IMR-90 (cell line): ENCODE data around the gene KRT5. TPM values are rescaled to one million over a fixed set of nuclear protein-coding genes. Genes with fewer than 3 reads are reported as not detected.

Source experiments
- ATAC-seq: fragments of 200-7000 bp; cut with Tn5 transposase; 2 replicates; pipeline ENCODE4 v1.9.1; 2020; ENCODE audit warnings: low read depth, mild to moderate bottlenecking, moderate library complexity
- BruUV-seq: library from RNA; stranded (reverse); fragments of 400-500 nt; replicated peaks from 2 replicates; lab custom pipeline; 2021; lab: Mats Ljungman, UMichigan
- CTCF ChIA-PET: fragments of 300-600 bp; formaldehyde crosslinking; extraction: SDS; loops from one replicate; lab custom pipeline; 2021; ENCODE audit warnings: antibody characterized with exemption; lab: Yijun Ruan, JAX
- POLR2A ChIA-PET: fragments of 300-600 bp; sonication (Branson Sonifier 250); formaldehyde crosslinking; loops from one replicate; lab custom pipeline; 2022; ENCODE audit warnings: antibody characterized with exemption; ENCODE audit not compliant: unreplicated experiment; lab: Charles Lee
- DNase-seq: peaks from one replicate; pipeline ENCODE4 v3.0.0; 2013
- H2AFZ ChIP-seq: replicated peaks from 2 replicates; pipeline ENCODE3; 2013; ENCODE audit warnings: low read length, mild to moderate bottlenecking; ENCODE audit not compliant: poor library complexity
- H2AK5ac ChIP-seq: 2 replicates; pipeline ENCODE4 v1.6.1; 2013; ENCODE audit warnings: low read depth, low read length, inconsistent platforms
- H2AK9ac ChIP-seq: replicated peaks from 2 replicates; pipeline ENCODE3; 2013; ENCODE audit warnings: mild to moderate bottlenecking, low read depth, low read length, moderate library complexity; ENCODE audit not compliant: poor library complexity
- H2BK120ac ChIP-seq: 2 replicates; pipeline ENCODE4 v1.6.1; 2013; ENCODE audit warnings: low read depth, low read length, inconsistent platforms
- H2BK15ac ChIP-seq: 3 replicates; pipeline ENCODE4 v1.6.1; 2013; ENCODE audit warnings: low read depth, low read length, inconsistent platforms
- H2BK20ac ChIP-seq: 2 replicates; pipeline ENCODE4 v1.6.1; 2013; ENCODE audit warnings: low read depth, mild to moderate bottlenecking, inconsistent platforms, low read length, moderate library complexity
- H2BK5ac ChIP-seq: 2 replicates; pipeline ENCODE4 v1.6.1; 2013; ENCODE audit warnings: mild to moderate bottlenecking, low read depth, low read length, inconsistent platforms; ENCODE audit not compliant: poor library complexity, severe bottlenecking
- H3K14ac ChIP-seq: replicated peaks from 2 replicates; pipeline ENCODE4 v1.6.1; 2013; ENCODE audit warnings: low read depth, low read length, inconsistent platforms
- H3K18ac ChIP-seq: 2 replicates; pipeline ENCODE4 v1.6.1; 2013; ENCODE audit warnings: low read depth, low read length, control low read depth
- H3K23ac ChIP-seq: 2 replicates; pipeline ENCODE4 v1.6.1; 2013; ENCODE audit warnings: low read depth, low read length, inconsistent platforms
- H3K27ac ChIP-seq: 2 replicates; pipeline ENCODE4 v1.5.1; 2013; ENCODE audit warnings: mild to moderate bottlenecking, control low read depth, low read length; ENCODE audit not compliant: insufficient read depth
- H3K27me3 ChIP-seq: 2 replicates; pipeline ENCODE4 v1.6.1; 2013; ENCODE audit warnings: low read length; ENCODE audit not compliant: control insufficient read depth, insufficient read depth
- H3K36me3 ChIP-seq: 2 replicates; pipeline ENCODE4 v1.6.1; 2013; ENCODE audit warnings: low read length, mixed read lengths; ENCODE audit not compliant: control insufficient read depth, insufficient read depth
- H3K4ac ChIP-seq: 2 replicates; pipeline ENCODE4 v1.6.1; 2013; ENCODE audit warnings: low read depth, low read length, inconsistent platforms
- H3K4me1 ChIP-seq: 2 replicates; pipeline ENCODE4 v1.6.1; 2013; ENCODE audit warnings: low read length, mixed read lengths; ENCODE audit not compliant: control insufficient read depth, insufficient read depth
- H3K4me2 ChIP-seq: 2 replicates; pipeline ENCODE4 v1.6.1; 2013; ENCODE audit warnings: low read depth, mild to moderate bottlenecking, control low read depth, low read length, moderate library complexity
- H3K4me3 ChIP-seq: 2 replicates; pipeline ENCODE4 v1.5.1; 2013; ENCODE audit warnings: low read depth, mild to moderate bottlenecking, control low read depth, low read length, moderate library complexity; ENCODE audit not compliant: insufficient read depth
- H3K56ac ChIP-seq: 2 replicates; pipeline ENCODE4 v1.6.1; 2013; ENCODE audit warnings: low read length, inconsistent platforms; ENCODE audit not compliant: insufficient read depth; ENCODE audit errors: extremely low read depth
- H3K79me1 ChIP-seq, 2 experiments: 2 replicates each; pipeline ENCODE4 v1.6.1; 2013; ENCODE audit warnings: low read length in 2 of 2, inconsistent platforms in 1 of 2, low read depth in 1 of 2
- H3K9ac ChIP-seq: 2 replicates; pipeline ENCODE4 v1.6.1; 2013; ENCODE audit warnings: low read depth, low read length, control low read depth
- H3K9me1 ChIP-seq: 2 replicates; pipeline ENCODE4 v1.6.1; 2013; ENCODE audit warnings: low read length, inconsistent platforms; ENCODE audit not compliant: insufficient read depth
- H3K9me3 ChIP-seq: 2 replicates; pipeline ENCODE4 v1.6.1; 2013; ENCODE audit warnings: low read length; ENCODE audit not compliant: control insufficient read depth, insufficient read depth
- H4K20me1 ChIP-seq: 2 replicates; pipeline ENCODE4 v1.6.1; 2013; ENCODE audit warnings: low read length, inconsistent platforms; ENCODE audit not compliant: insufficient read depth
- H4K5ac ChIP-seq: 2 replicates; pipeline ENCODE4 v1.6.1; 2013; ENCODE audit warnings: mild to moderate bottlenecking, low read depth, low read length, control low read depth
- H4K8ac ChIP-seq, 2 experiments: 2 replicates each; pipeline ENCODE4 v1.6.1; 2013; ENCODE audit warnings: low read depth in 2 of 2, low read length in 2 of 2, control low read depth in 1 of 2, inconsistent platforms in 1 of 2
- H4K91ac ChIP-seq: 2 replicates; pipeline ENCODE4 v1.6.1; 2013; ENCODE audit warnings: low read depth, low read length, inconsistent platforms; ENCODE audit not compliant: insufficient read depth
- BHLHE40 ChIP-seq: fragments of 150-350 bp; IDR thresholded peaks from 2 replicates; pipeline ENCODE4 v1.6.1; 2016; ENCODE audit warnings: mild to moderate bottlenecking, low read depth, low read length
- CEBPB ChIP-seq: IDR thresholded peaks from 2 replicates; pipeline ENCODE4 v1.6.1; 2012; ENCODE audit warnings: low read depth, low read length, improper control_type of control experiment
- CHD1 ChIP-seq: IDR thresholded peaks from 2 replicates; pipeline ENCODE4 v1.6.1; 2012; ENCODE audit warnings: low read depth, low read length, improper control_type of control experiment
- CTCF ChIP-seq: conservative IDR thresholded peaks from 2 replicates; pipeline ENCODE4 v1.5.1; 2012; ENCODE audit warnings: mild to moderate bottlenecking, low read depth, low read length, improper control_type of control experiment
- ELK1 ChIP-seq: fragments of 150-350 bp; IDR thresholded peaks from 2 replicates; pipeline ENCODE4 v1.6.1; 2016; ENCODE audit warnings: low read depth, mild to moderate bottlenecking, low read length, moderate library complexity, borderline replicate concordance
- FOS ChIP-seq: fragments of 150-350 bp; IDR thresholded peaks from 2 replicates; pipeline ENCODE4 v1.6.1; 2016; ENCODE audit warnings: low read depth, low read length
- MAFK ChIP-seq: IDR thresholded peaks from 2 replicates; pipeline ENCODE4 v1.6.1; 2012; ENCODE audit warnings: low read depth, low read length, improper control_type of control experiment
- MAZ ChIP-seq: IDR thresholded peaks from 2 replicates; pipeline ENCODE4 v1.6.1; 2012; ENCODE audit warnings: low read depth, mild to moderate bottlenecking, low read length, improper control_type of control experiment, moderate library complexity, borderline replicate concordance
- MXI1 ChIP-seq: IDR thresholded peaks from 2 replicates; pipeline ENCODE4 v1.6.1; 2012; ENCODE audit warnings: low read depth, mild to moderate bottlenecking, low read length, moderate library complexity, borderline replicate concordance
- NFE2L2 ChIP-seq: fragments of 150-350 bp; IDR thresholded peaks from 2 replicates; pipeline ENCODE4 v1.6.1; 2016; ENCODE audit warnings: low read depth, mild to moderate bottlenecking, low read length
- POLR2A ChIP-seq: IDR thresholded peaks from 2 replicates; pipeline ENCODE4 v1.6.1; 2012; ENCODE audit warnings: mild to moderate bottlenecking, low read depth, low read length
- RAD21 ChIP-seq: IDR thresholded peaks from 2 replicates; pipeline ENCODE4 v1.6.1; 2012; ENCODE audit warnings: low read length, improper control_type of control experiment
- RCOR1 ChIP-seq: IDR thresholded peaks from 2 replicates; pipeline ENCODE4 v1.6.1; 2012; ENCODE audit warnings: mild to moderate bottlenecking, low read length, improper control_type of control experiment; ENCODE audit not compliant: insufficient replicate concordance
- RFX5 ChIP-seq: IDR thresholded peaks from 2 replicates; pipeline ENCODE4 v1.8.0; 2012; ENCODE audit warnings: low read depth, mild to moderate bottlenecking, low read length, moderate library complexity
- SMC3 ChIP-seq: fragments of 150-350 bp; IDR thresholded peaks from 2 replicates; pipeline ENCODE4 v1.6.1; 2016; ENCODE audit warnings: low read depth, mild to moderate bottlenecking, antibody characterized with exemption, low read length, moderate library complexity
- USF2 ChIP-seq: fragments of 150-350 bp; IDR thresholded peaks from 2 replicates; pipeline ENCODE4 v1.6.1; 2017; ENCODE audit warnings: mild to moderate bottlenecking, antibody characterized with exemption, low read length, low read depth
- WGBS, 2 experiments: methylation state at CpG; one replicate each; pipeline versions ENCODE4 v1.1.5 to v1.1.7; 2013; ENCODE audit warnings: missing lambda C conversion rate in 2 of 2; ENCODE audit not compliant: insufficient read length in 1 of 2; ENCODE audit errors: extremely low coverage in 2 of 2; 5-methylcytosine and 5-hydroxymethylcytosine counted together
- dilution Hi-C: fragments of 300-500 bp; cut with HindIII; formaldehyde crosslinking; loops from one replicate; pipeline ENCODE4 v1.14.3; 2018; ENCODE audit warnings: low sequenced_read_pairs; ENCODE audit not compliant: unreplicated experiment
- in situ Hi-C: fragments of 300-500 bp; cut with MboI; formaldehyde crosslinking; loops from 3 replicates; pipeline ENCODE4 v1.14.3; 2019; ENCODE audit warnings: low sequenced_read_pairs, inconsistent platforms, mixed read lengths
- intact Hi-C: fragments of 100-400 bp; cut with micrococcal nuclease; formaldehyde crosslinking; loops from 2 replicates; pipeline ENCODE4 v1.10.0; 2022
- polyA plus RNA-seq, 3 experiments: library from polyadenylated mRNA; depleted of rRNA; stranded (reverse); fragments of >200 nt; gene quantifications; 2 replicates each; pipeline ENCODE4 v1.2.3, GENCODE V29; 2012; ENCODE audit warnings: low replicate concordance in 1 of 3
- total RNA-seq: library from RNA; depleted of rRNA; stranded (reverse); fragments of >200 nt; gene quantifications from 2 replicates; pipeline ENCODE4 v1.2.3, GENCODE V29; 2012

Gene KRT5
- total and polyA plus RNA-seq, 2 of the 4 experiments (the other 2 are of a cell fraction), result not detected

DNA sequence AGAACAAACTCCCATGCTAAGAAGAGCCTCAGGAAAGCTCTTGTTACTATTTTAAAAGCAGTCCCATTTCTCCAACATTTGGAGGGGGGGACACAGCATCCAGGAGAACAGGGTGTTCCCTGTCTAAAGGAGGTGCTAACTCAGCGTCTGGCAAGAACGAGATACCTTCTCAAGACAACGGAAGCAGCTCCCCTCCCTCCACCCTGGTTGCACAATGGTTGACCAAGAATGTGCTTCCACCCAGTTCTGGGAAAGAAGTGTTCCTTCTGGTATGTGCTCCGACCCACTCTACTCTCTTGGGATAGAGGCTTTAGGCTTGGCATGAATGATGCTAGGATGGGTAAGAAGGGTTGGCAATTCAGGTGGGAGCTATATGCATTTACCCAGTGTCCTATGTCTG, 25.7 kb downstream of the KRT5 start:
- H3K14ac ChIP-seq, result no peak overlapping the region
- no peak overlapping the region for H3K56ac ChIP-seq
- H2AK5ac ChIP-seq, result no peak overlapping the region
- no peak overlapping the region for H2AFZ ChIP-seq
- no peak overlapping the region for H2BK5ac ChIP-seq
- CTCF ChIA-PET, result no interaction called here
- no peaks in the 10 kb centered on the region for H3K36me3 ChIP-seq
- no peak overlapping the region for H3K4me2 ChIP-seq
- no peak overlapping the region for H2BK15ac ChIP-seq
- H3K4ac ChIP-seq, result no peak overlapping the region
- no peaks in the 10 kb centered on the region for H3K4me1 ChIP-seq
- WGBS, 2 experiments, result no CpG with 5 or more reads among the region's 4 CpGs
- no peak for TF ChIP-seq BHLHE40
- TF ChIP-seq RAD21, result no peak
- TF ChIP-seq RCOR1, result no peak
- no peak for TF ChIP-seq FOS
- no peak for TF ChIP-seq CEBPB
- no peak for TF ChIP-seq MAZ
- no peak for TF ChIP-seq NFE2L2
- no peak for TF ChIP-seq RFX5
- TF ChIP-seq USF2, result no peak
- TF ChIP-seq CTCF, result no peak
- no peak for TF ChIP-seq ELK1
- no peak for TF ChIP-seq MXI1
- TF ChIP-seq SMC3, result no peak
- no peak for TF ChIP-seq CHD1
- no peak for TF ChIP-seq POLR2A
- no peak for TF ChIP-seq MAFK
- H3K18ac ChIP-seq, result no peak overlapping the region
- H3K23ac ChIP-seq, result no peak overlapping the region
- H3K9me3 ChIP-seq, result no peaks in the 10 kb centered on the region
- in situ Hi-C loops, result no loop called here
- no peak overlapping the region for H4K8ac ChIP-seq
- H3K27me3 ChIP-seq, result peaks cover 11% of the 10 kb centered on the region
- no peaks in the 10 kb centered on the region for H3K79me1 ChIP-seq
- no peak overlapping the region for H2BK120ac ChIP-seq
- H4K20me1 ChIP-seq, result no peaks in the 10 kb centered on the region
- no peak overlapping the region for H3K9ac ChIP-seq
- ATAC-seq (no peak), DNase-seq (no peak)
- intact Hi-C loops, result no loop called here
- H2BK20ac ChIP-seq, result no peak overlapping the region
- no TSS peak for BruUV-seq
- no peak overlapping the region for H4K91ac ChIP-seq
- no peaks in the 10 kb centered on the region for H3K9me1 ChIP-seq
- dilution Hi-C loops, result no loop called here
- no peak overlapping the region for H2AK9ac ChIP-seq
- POLR2A ChIA-PET, result no interaction called here
- H4K5ac ChIP-seq, result no peak overlapping the region
- no peak overlapping the region for H3K27ac ChIP-seq
- no peak overlapping the region for H3K4me3 ChIP-seq
